ENCODE data around the gene ORMDL1. TPM values are rescaled to one million over a fixed set of nuclear protein-coding genes. Genes with fewer than 3 reads are reported as not detected.

The ORMDL1 gene
- total and polyA plus RNA-seq, 2 of the 13 experiments (the other 11 are each of a cell fraction or from before 2014, with no cell fraction given): 67.5 to 160 TPM

DNA sequence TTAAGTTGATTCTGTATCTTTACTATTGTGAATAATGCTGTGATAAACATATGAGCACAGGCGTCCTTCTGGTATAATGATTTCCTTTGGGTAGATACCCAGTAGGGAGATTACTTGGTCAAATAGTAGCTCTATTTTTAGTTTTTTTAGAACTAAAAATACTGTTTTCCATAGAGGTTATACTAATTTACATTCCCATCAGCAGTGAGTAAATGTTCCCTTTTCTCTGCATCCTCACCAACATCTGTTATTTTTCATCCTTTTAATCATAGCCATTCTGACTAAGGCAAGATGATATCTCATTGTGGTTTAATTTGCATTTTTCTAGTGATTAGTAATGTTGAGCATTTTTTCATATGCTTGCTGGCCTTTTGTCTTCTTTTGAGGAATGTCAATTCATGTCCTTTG, 35.2 kb upstream of the ORMDL1 start:
- H3K9ac ChIP-seq (ENCODE audit: insufficient read depth, low read depth, low read length): no peak overlapping the region
- H3K36me3 ChIP-seq (replicated peaks in 1 of 2; ENCODE audit: control insufficient read depth in 1 of 2, insufficient read depth in 2 of 2, low read length in 2 of 2): peaks cover 2 to 39% of the 10 kb centered on the region in 2 experiments; a peak in 4 of 5 replicates
- no peak overlapping the region for H3K4me3 ChIP-seq (replicated peaks in 1 of 3; ENCODE audit: insufficient read depth in 1 of 3, low read depth in 2 of 3, low read length in 3 of 3)
- ChIA-PET POLR2A (no interaction called here), CTCF (ENCODE audit: low intra/inter-chr PET ratio, low total read pairs) (no interaction called here)
- FAIRE-seq: no peak
- no TSS peak for BruUV-seq (replicated peaks)
- no peak for ATAC-seq
- H3K4me1 ChIP-seq (ENCODE audit: insufficient read depth, low read length): no peaks in the 10 kb centered on the region
- H3K9me3 ChIP-seq (ENCODE audit: low read length): no peaks in the 10 kb centered on the region
- intact Hi-C loops (cut with micrococcal nuclease; ENCODE audit: unreplicated experiment) (no loop called here), in situ Hi-C loops (cut with HindIII; ENCODE audit: extremely low pct_ligation_motif_present, low pct_unique_long_range_greater_than_20kb) (no loop called here)
- no peak overlapping the region for H2AFZ ChIP-seq (ENCODE audit: low read length)
- DNase-seq (ENCODE audit: low spot score): no peak
- 91% methylated on average over 1 of the region's 1 CpG for WGBS (ENCODE audit: low lambda C conversion rate)
- no peak overlapping the region for H3K4me2 ChIP-seq (ENCODE audit: low read depth, low read length)
- no peaks in the 10 kb centered on the region for H4K20me1 ChIP-seq (ENCODE audit: insufficient read depth, low read length)
- H3K79me2 ChIP-seq (ENCODE audit: insufficient read depth, low read length): no peaks in the 10 kb centered on the region
- H3K27ac ChIP-seq (ENCODE audit: extremely low read length, insufficient read depth, low read length): no peak overlapping the region
- no peaks in the 10 kb centered on the region for H3K27me3 ChIP-seq (ENCODE audit: control insufficient read depth in 1 of 2, insufficient read depth in 2 of 2, low read length in 2 of 2)
- no peak for TF ChIP-seq ZNF552 (CRISPR knock-in tag; IDR thresholded peaks at IDR 0.05; ENCODE audit: borderline replicate concordance)
- TF ChIP-seq ZNF776 (CRISPR knock-in tag; IDR thresholded peaks at IDR 0.05): no peak
- no peak for TF ChIP-seq MED8 (CRISPR knock-in tag; IDR thresholded peaks at IDR 0.05; ENCODE audit: insufficient replicate concordance)
- no peak for TF ChIP-seq GABPA (IDR thresholded peaks at IDR 0.05; ENCODE audit: low read depth, low read length)
- TF ChIP-seq GABPA (CRISPR knock-in tag; IDR thresholded peaks at IDR 0.05; ENCODE audit: low read depth): no peak
- TF ChIP-seq, protein P1, sequence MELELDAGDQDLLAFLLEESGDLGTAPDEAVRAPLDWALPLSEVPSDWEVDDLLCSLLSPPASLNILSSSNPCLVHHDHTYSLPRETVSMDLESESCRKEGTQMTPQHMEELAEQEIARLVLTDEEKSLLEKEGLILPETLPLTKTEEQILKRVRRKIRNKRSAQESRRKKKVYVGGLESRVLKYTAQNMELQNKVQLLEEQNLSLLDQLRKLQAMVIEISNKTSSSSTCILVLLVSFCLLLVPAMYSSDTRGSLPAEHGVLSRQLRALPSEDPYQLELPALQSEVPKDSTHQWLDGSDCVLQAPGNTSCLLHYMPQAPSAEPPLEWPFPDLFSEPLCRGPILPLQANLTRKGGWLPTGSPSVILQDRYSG (CRISPR knock-in tag; IDR thresholded peaks at IDR 0.05): no peak
- TF ChIP-seq KDM5B (CRISPR knock-in tag; IDR thresholded peaks at IDR 0.05; ENCODE audit: borderline replicate concordance): no peak
- TF ChIP-seq, protein P2, sequence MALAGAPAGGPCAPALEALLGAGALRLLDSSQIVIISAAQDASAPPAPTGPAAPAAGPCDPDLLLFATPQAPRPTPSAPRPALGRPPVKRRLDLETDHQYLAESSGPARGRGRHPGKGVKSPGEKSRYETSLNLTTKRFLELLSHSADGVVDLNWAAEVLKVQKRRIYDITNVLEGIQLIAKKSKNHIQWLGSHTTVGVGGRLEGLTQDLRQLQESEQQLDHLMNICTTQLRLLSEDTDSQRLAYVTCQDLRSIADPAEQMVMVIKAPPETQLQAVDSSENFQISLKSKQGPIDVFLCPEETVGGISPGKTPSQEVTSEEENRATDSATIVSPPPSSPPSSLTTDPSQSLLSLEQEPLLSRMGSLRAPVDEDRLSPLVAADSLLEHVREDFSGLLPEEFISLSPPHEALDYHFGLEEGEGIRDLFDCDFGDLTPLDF (CRISPR knock-in tag; IDR thresholded peaks at IDR 0.05): no peak
- TF ChIP-seq, protein P3, sequence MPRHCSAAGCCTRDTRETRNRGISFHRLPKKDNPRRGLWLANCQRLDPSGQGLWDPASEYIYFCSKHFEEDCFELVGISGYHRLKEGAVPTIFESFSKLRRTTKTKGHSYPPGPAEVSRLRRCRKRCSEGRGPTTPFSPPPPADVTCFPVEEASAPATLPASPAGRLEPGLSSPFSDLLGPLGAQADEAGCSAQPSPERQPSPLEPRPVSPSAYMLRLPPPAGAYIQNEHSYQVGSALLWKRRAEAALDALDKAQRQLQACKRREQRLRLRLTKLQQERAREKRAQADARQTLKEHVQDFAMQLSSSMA (CRISPR knock-in tag; IDR thresholded peaks at IDR 0.05): no peak
